ENCODE results near the gene ACTMAP. TPM values are rescaled to one million over a fixed set of nuclear protein-coding genes. Genes with fewer than 3 reads are reported as not detected.
"Not testable (repeated sequence)": the region's sequence is repeated elsewhere in the genome, so short reads cannot be mapped to it uniquely, and the experiment has no call there.

Gene ACTMAP
- total RNA-seq, 1 experiment from 2014 or later: 17.8 TPM

GRCh38 chr19:40776932-40777644, 26.8 kb upstream of the ACTMAP start:
- Mint-ChIP-seq H3K27ac (ENCODE audit: unreplicated experiment) (peak overlapping the region; percentile 85), H3K4me1 (ENCODE audit: low read depth, unreplicated experiment) (peaks cover 30% of the 10 kb centered on the region), H3K9me3 (ENCODE audit: low read depth, unreplicated experiment) (no peaks in the 10 kb centered on the region), H3K27me3 (ENCODE audit: unreplicated experiment) (no peaks in the 10 kb centered on the region), H3K36me3 (ENCODE audit: insufficient read depth, unreplicated experiment) (peaks cover 65% of the 10 kb centered on the region), H3K4me3 (ENCODE audit: low read depth, unreplicated experiment) (peak overlapping the region; percentile 86)
- no TSS peak for BruUV-seq (replicated peaks)
- TF ChIP-seq CTCF (IDR thresholded peaks at IDR 0.05; ENCODE audit: unreplicated experiment): no peak
- intact Hi-C loops (cut with micrococcal nuclease; ENCODE audit: unreplicated experiment): loop anchor here (10.0 kb wide), 1 partner anchor 112 kb away; no protein-coding TSS in a partner anchor
- peak; percentile 91 for DNase-seq
- CTCF ChIA-PET: interaction anchor here (0.5 to 2.9 kb wide), 13 partner anchors 21 to 820 kb away, joined by 3 to 15 read pairs (median 4); partner anchors contain the start of genes ACTMAP, COQ8B, EGLN2 and ITPKC

- H3K4me1 Mint-ChIP-seq (ENCODE audit: low read depth, unreplicated experiment): peaks cover 30% of the 10 kb centered on the region
- TF ChIP-seq CTCF (IDR thresholded peaks at IDR 0.05; ENCODE audit: unreplicated experiment): no peak
- H3K27ac Mint-ChIP-seq (ENCODE audit: unreplicated experiment): peak overlapping the region; percentile 85
- peak overlapping the region; percentile 86 for H3K4me3 Mint-ChIP-seq (ENCODE audit: low read depth, unreplicated experiment)
- BruUV-seq (replicated peaks): TSS peak; percentile 64
- intact Hi-C loops (cut with micrococcal nuclease; ENCODE audit: unreplicated experiment): loop anchor here (10.0 kb wide), 1 partner anchor 112 kb away; no protein-coding TSS in a partner anchor
- CTCF ChIA-PET: no interaction called here
- no peaks in the 10 kb centered on the region for H3K9me3 Mint-ChIP-seq (ENCODE audit: low read depth, unreplicated experiment)
- H3K36me3 Mint-ChIP-seq (ENCODE audit: insufficient read depth, unreplicated experiment): peaks cover 62% of the 10 kb centered on the region
- DNase-seq: no peak
- H3K27me3 Mint-ChIP-seq (ENCODE audit: unreplicated experiment): no peaks in the 10 kb centered on the region
These were observed 26.1 kb upstream of the ACTMAP start for GRCh38 chr19:40776364-40776763.

GRCh38 chr19:40775632-40776022, 25.4 kb upstream of the ACTMAP start:
- Mint-ChIP-seq H3K27ac (ENCODE audit: unreplicated experiment) (peak overlapping the region; percentile 85), H3K9me3 (ENCODE audit: low read depth, unreplicated experiment) (no peaks in the 10 kb centered on the region), H3K27me3 (ENCODE audit: unreplicated experiment) (no peaks in the 10 kb centered on the region), H3K4me1 (ENCODE audit: low read depth, unreplicated experiment) (peaks cover 30% of the 10 kb centered on the region), H3K36me3 (ENCODE audit: insufficient read depth, unreplicated experiment) (peaks cover 61% of the 10 kb centered on the region), H3K4me3 (ENCODE audit: low read depth, unreplicated experiment) (peak overlapping the region; percentile 38)
- CTCF ChIA-PET: interaction anchor here (0.6 kb wide), 1 partner anchor 49 kb away, joined by 3 read pairs; no protein-coding TSS in a partner anchor
- TF ChIP-seq CTCF (IDR thresholded peaks at IDR 0.05; ENCODE audit: unreplicated experiment): no peak
- DNase-seq: no peak
- intact Hi-C loops (cut with micrococcal nuclease; ENCODE audit: unreplicated experiment): loop anchor here (10.0 kb wide), 1 partner anchor 111 kb away; no protein-coding TSS in a partner anchor
- BruUV-seq (replicated peaks): no TSS peak

- intact Hi-C loops (cut with micrococcal nuclease; ENCODE audit: unreplicated experiment): loop anchor here (10.0 kb wide), 1 partner anchor 110 kb away; no protein-coding TSS in a partner anchor
- no peak for TF ChIP-seq CTCF (IDR thresholded peaks at IDR 0.05; ENCODE audit: unreplicated experiment)
- no TSS peak for BruUV-seq (replicated peaks)
- Mint-ChIP-seq H3K4me1 (ENCODE audit: low read depth, unreplicated experiment) (peaks cover 30% of the 10 kb centered on the region), H3K27ac (ENCODE audit: unreplicated experiment) (peak within 1 kb of the TSS; percentile 85), H3K27me3 (ENCODE audit: unreplicated experiment) (no peaks in the 10 kb centered on the region), H3K9me3 (ENCODE audit: low read depth, unreplicated experiment) (no peaks in the 10 kb centered on the region), H3K4me3 (ENCODE audit: low read depth, unreplicated experiment) (peak within 1 kb of the TSS; percentile 38), H3K36me3 (ENCODE audit: insufficient read depth, unreplicated experiment) (peaks cover 61% of the 10 kb centered on the region)
- CTCF ChIA-PET: interaction anchor here (0.6 kb wide), 2 partner anchors 13 to 49 kb away, joined by 3 to 5 read pairs; no protein-coding TSS in a partner anchor
- DNase-seq: peak; percentile 64
These were observed 24.8 kb upstream of the ACTMAP start, which contains the start of gene MIA for GRCh38 chr19:40774916-40775631. MIA (plus strand) TSS chr19:40775521; CDS start chr19:40775543, 22 bp downstream.

GRCh38 chr19:40771101-40771862, 21.0 kb upstream of the ACTMAP start:
- H3K9me3 Mint-ChIP-seq (ENCODE audit: low read depth, unreplicated experiment); H3K27ac Mint-ChIP-seq (ENCODE audit: unreplicated experiment); H3K27me3 Mint-ChIP-seq (ENCODE audit: unreplicated experiment); DNase-seq; CTCF ChIA-PET; BruUV-seq (replicated peaks); H3K4me3 Mint-ChIP-seq (ENCODE audit: low read depth, unreplicated experiment): not testable (repeated sequence)
- Mint-ChIP-seq H3K4me1 (ENCODE audit: low read depth, unreplicated experiment) (peaks cover 19% of the 10 kb centered on the region), H3K36me3 (ENCODE audit: insufficient read depth, unreplicated experiment) (peaks cover 69% of the 10 kb centered on the region)
- intact Hi-C loops (cut with micrococcal nuclease; ENCODE audit: unreplicated experiment): loop anchor here (10.0 kb wide), 1 partner anchor 106 kb away; no protein-coding TSS in a partner anchor

Measured in Calu3 (cell line).